Measurements from ENCODE around the gene FOXK1. TPM values are rescaled to one million over a fixed set of nuclear protein-coding genes. Genes with fewer than 3 reads are reported as not detected.

FOXK1 gene
- total and polyA plus RNA-seq, 9 donors = 5.8 to 43.9 (median 32.6) TPM

- WGBS, 3 donors = 11 to 16% (median 12%) methylated on average over 23 of the region's 23 CpGs
- intact Hi-C loops (cut with DNase I) = no loop called here
- TF ChIP-seq EP300 (IDR thresholded peaks at IDR 0.05) = no peak
- TF ChIP-seq POLR2A (IDR thresholded peaks at IDR 0.05) = no peak
- TF ChIP-seq CTCF (IDR thresholded peaks at IDR 0.05) = no peak
- H3K4me3 ChIP-seq = peak overlapping the region; percentile 19
- H3K27ac ChIP-seq = peak overlapping the region in 1 of 2 donors; percentile 57
- peak in 2 of 5 donors; percentile 53 to 57 for DNase-seq
- no peaks in the 10 kb centered on the region for H3K9me3 ChIP-seq
- H3K36me3 ChIP-seq = no peaks in the 10 kb centered on the region
- peaks cover 12% of the 10 kb centered on the region for H3K4me1 ChIP-seq (ENCODE audit: insufficient read depth)
- H3K27me3 ChIP-seq = no peaks in the 10 kb centered on the region
Measured at GRCh38 chr7:4738711-4739527, 56.8 kb downstream of the FOXK1 start.

GRCh38 chr7:4739528-4739992 is 57.5 kb downstream of the FOXK1 start:
- Histone ChIP-seq H3K9me3 (no peaks in the 10 kb centered on the region), H3K4me1 (ENCODE audit: insufficient read depth) (peaks cover 16% of the 10 kb centered on the region), H3K4me3 (peak overlapping the region; percentile 19), H3K27me3 (no peaks in the 10 kb centered on the region), H3K27ac (peak overlapping the region in 1 of 2 donors; percentile 57), H3K36me3 (no peaks in the 10 kb centered on the region)
- WGBS, 3 donors = 11 to 32% (median 13%) methylated on average over 16 of the region's 16 CpGs
- intact Hi-C loops (cut with DNase I) = no loop called here
- peak in 3 of 5 donors; percentile 52 to 59 (median 53) for DNase-seq
- TF ChIP-seq EP300 (IDR thresholded peaks at IDR 0.05) = no peak
- TF ChIP-seq CTCF (IDR thresholded peaks at IDR 0.05) = peak in 2 of 3 donors; percentile 30 to 35

GRCh38 chr7:4740796-4741195 is 58.7 kb downstream of the FOXK1 start:
- Histone ChIP-seq H3K27ac (no peak overlapping the region), H3K27me3 (no peaks in the 10 kb centered on the region), H3K4me3 (no peak overlapping the region), H3K4me1 (ENCODE audit: insufficient read depth) (peaks cover 17% of the 10 kb centered on the region), H3K9me3 (no peaks in the 10 kb centered on the region), H3K36me3 (no peaks in the 10 kb centered on the region)
- WGBS, 3 donors = 90 to 97% (median 95%) methylated on average over 19 to 22 of the region's 22 CpGs
- DNase-seq = no peak
- intact Hi-C loops (cut with DNase I) = loop anchor here in 3 of 4 donors (5.0 to 10.0 kb wide), 3 partner anchors 38 to 58 kb away; partner anchors contain the start of gene FOXK1 (in 2 of the 3)
- TF ChIP-seq POLR2A (IDR thresholded peaks at IDR 0.05) (no peak), CTCF (IDR thresholded peaks at IDR 0.05) (no peak), EP300 (IDR thresholded peaks at IDR 0.05) (no peak)

GRCh38 chr7:4742051-4742573 is 60.0 kb downstream of the FOXK1 start:
- no peaks in the 10 kb centered on the region for H3K9me3 ChIP-seq
- H3K4me3 ChIP-seq = no peak overlapping the region
- intact Hi-C loops (cut with DNase I) = loop anchor here in 3 of 4 donors (5.0 to 10.0 kb wide), 3 partner anchors 40 to 60 kb away; partner anchors contain the start of gene FOXK1 (in 2 of the 3)
- DNase-seq = no peak
- no peaks in the 10 kb centered on the region for H3K36me3 ChIP-seq
- no peak overlapping the region for H3K27ac ChIP-seq
- TF ChIP-seq POLR2A (IDR thresholded peaks at IDR 0.05) (no peak), EP300 (IDR thresholded peaks at IDR 0.05) (no peak)
- WGBS, 3 donors = 95 to 97% (median 96%) methylated on average over 23 of the region's 23 CpGs
- H3K27me3 ChIP-seq = no peaks in the 10 kb centered on the region
- H3K4me1 ChIP-seq (ENCODE audit: insufficient read depth) = peaks cover 24% of the 10 kb centered on the region

All from ovary (tissue), 9 donors.